Breast epithelium (tissue), 4 donors: ENCODE data around the gene MICAL2. TPM values are rescaled to one million over a fixed set of nuclear protein-coding genes. Genes with fewer than 3 reads are reported as not detected.

Source experiments
- DNase-seq, 2 donors: peaks; one replicate each; pipeline ENCODE4 v3.0.0-alpha.2; 2019; ENCODE audit warnings: low spot score in 2 of 2
- H3K27ac ChIP-seq, 2 donors: fragments of 200-600 bp; sonication (generic) in 1 of 2; one replicate each; pipeline ENCODE4 v1.5.1; 2016 to 2019; ENCODE audit warnings: mild to moderate bottlenecking in 1 of 2
- H3K27me3 ChIP-seq, 2 donors: fragments of 200-600 bp; sonication (generic) in 1 of 2; one replicate each; pipeline versions ENCODE4 v1.5.1 to v1.6.0; 2017 to 2019; ENCODE audit warnings: control low read depth in 1 of 2, mild to moderate bottlenecking in 1 of 2
- H3K36me3 ChIP-seq: fragments of 200-600 bp; one replicate; pipeline ENCODE4 v1.5.1; 2019
- H3K4me1 ChIP-seq, 2 donors: fragments of 200-600 bp; sonication (generic); one replicate each; pipeline ENCODE4 v1.5.1; 2016 to 2019; ENCODE audit warnings: control low read depth in 1 of 2
- H3K4me3 ChIP-seq, 3 donors: fragments of 200-600 bp; sonication (generic); 1 replicate in 2 of 3; 2 replicates in 1 of 3; pipeline ENCODE4 v1.5.1; 2016 to 2019; ENCODE audit warnings: mild to moderate bottlenecking in 3 of 3, moderate library complexity in 2 of 3
- H3K9me3 ChIP-seq, 2 donors: fragments of 200-600 bp; sonication (generic) in 1 of 2; one replicate each; pipeline ENCODE4 v1.5.1; 2016 to 2019; ENCODE audit warnings: control low read depth in 1 of 2
- CTCF ChIP-seq, 3 donors: fragments of 450-650 bp; IDR thresholded peaks; one replicate each; pipeline ENCODE4 v1.5.1; 2016 to 2017; ENCODE audit warnings: antibody characterized with exemption in 3 of 3, mild to moderate bottlenecking in 3 of 3, moderate library complexity in 3 of 3
- POLR2A ChIP-seq: fragments of 450-650 bp; IDR thresholded peaks from one replicate; pipeline ENCODE4 v1.6.1; 2016; ENCODE audit warnings: antibody characterized with exemption, mild to moderate bottlenecking, moderate library complexity
- POLR2AphosphoS5 ChIP-seq, 3 donors: sonication (generic); formaldehyde crosslinking; IDR thresholded peaks; one replicate each; pipeline ENCODE4 v1.6.1; 2017; ENCODE audit warnings: antibody characterized with exemption in 3 of 3
- intact Hi-C: fragments of 100-400 bp; cut with DNase I; formaldehyde crosslinking; loops from one replicate; pipeline ENCODE4 v1.15.1; 2023; ENCODE audit warnings: low total_unique reads
- total RNA-seq, 3 donors: library from RNA; depleted of rRNA; stranded (reverse); fragments of >200 nt; gene quantifications; one replicate each; pipeline ENCODE4 v1.1.0, GENCODE V29; 2016

Gene MICAL2
- total RNA-seq, 3 donors from 2014 or later: 30.9 to 52.4 (median 38.6) TPM

- Histone ChIP-seq H3K4me1 (peaks cover 0 to 4% of the 10 kb centered on the region in 2 donors), H3K27ac (no peak overlapping the region), H3K36me3 (no peaks in the 10 kb centered on the region), H3K9me3 (no peaks in the 10 kb centered on the region), H3K4me3 (no peak overlapping the region), H3K27me3 (no peaks in the 10 kb centered on the region)
- intact Hi-C loops: loop anchor here (10.0 kb wide), 1 partner anchor 199 kb away; no protein-coding TSS in a partner anchor
- TF ChIP-seq POLR2AphosphoS5 (IDR thresholded peaks at IDR 0.05): no peak
- no peak for TF ChIP-seq CTCF (IDR thresholded peaks at IDR 0.05)
- TF ChIP-seq POLR2A: no peak
- DNase-seq: no peak
Measured at GRCh38 chr11:12243486-12243885, 133.1 kb downstream of the MICAL2 start.

- DNase-seq: no peak
- no peaks in the 10 kb centered on the region for H3K27me3 ChIP-seq
- H3K9me3 ChIP-seq: no peaks in the 10 kb centered on the region
- peaks cover 0 to 9% of the 10 kb centered on the region in 2 donors for H3K4me1 ChIP-seq
- no peak overlapping the region for H3K4me3 ChIP-seq
- no peaks in the 10 kb centered on the region for H3K36me3 ChIP-seq
- TF ChIP-seq POLR2AphosphoS5 (IDR thresholded peaks at IDR 0.05) (no peak), CTCF (IDR thresholded peaks at IDR 0.05) (no peak), POLR2A (no peak)
- intact Hi-C loops: loop anchor here (10.0 kb wide), 1 partner anchor 199 kb away; no protein-coding TSS in a partner anchor
- no peak overlapping the region for H3K27ac ChIP-seq
Measured at GRCh38 chr11:12243911-12244550, 133.6 kb downstream of the MICAL2 start.

- TF ChIP-seq POLR2AphosphoS5 (IDR thresholded peaks at IDR 0.05): no peak
- no peak for TF ChIP-seq POLR2A
- TF ChIP-seq CTCF (IDR thresholded peaks at IDR 0.05): no peak
- Histone ChIP-seq H3K4me1 (peaks cover 0 to 9% of the 10 kb centered on the region in 2 donors), H3K9me3 (no peaks in the 10 kb centered on the region), H3K27ac (no peak overlapping the region), H3K36me3 (no peaks in the 10 kb centered on the region), H3K4me3 (no peak overlapping the region), H3K27me3 (no peaks in the 10 kb centered on the region)
- no peak for DNase-seq
- intact Hi-C loops: loop anchor here (10.0 kb wide), 1 partner anchor 200 kb away; no protein-coding TSS in a partner anchor
Measured at GRCh38 chr11:12245091-12245490, 134.7 kb downstream of the MICAL2 start.

GRCh38 chr11:12245549-12246016 is 135.2 kb downstream of the MICAL2 start:
- Histone ChIP-seq H3K27me3 (no peaks in the 10 kb centered on the region), H3K27ac (peak overlapping the region in 1 of 2 donors; percentile 59), H3K9me3 (no peaks in the 10 kb centered on the region), H3K4me3 (no peak overlapping the region), H3K36me3 (no peaks in the 10 kb centered on the region), H3K4me1 (peaks cover 0 to 9% of the 10 kb centered on the region in 2 donors)
- DNase-seq: no peak
- intact Hi-C loops: loop anchor here (10.0 kb wide), 1 partner anchor 201 kb away; no protein-coding TSS in a partner anchor
- TF ChIP-seq POLR2A (no peak), POLR2AphosphoS5 (IDR thresholded peaks at IDR 0.05) (no peak), CTCF (IDR thresholded peaks at IDR 0.05) (no peak)

- H3K27me3 ChIP-seq: no peaks in the 10 kb centered on the region
- H3K9me3 ChIP-seq: no peaks in the 10 kb centered on the region
- peaks cover 0 to 9% of the 10 kb centered on the region in 2 donors for H3K4me1 ChIP-seq
- no peaks in the 10 kb centered on the region for H3K36me3 ChIP-seq
- no peak for DNase-seq
- TF ChIP-seq CTCF (IDR thresholded peaks at IDR 0.05): no peak
- no peak for TF ChIP-seq POLR2AphosphoS5 (IDR thresholded peaks at IDR 0.05)
- TF ChIP-seq POLR2A: no peak
- peak overlapping the region in 1 of 2 donors; percentile 59 for H3K27ac ChIP-seq
- no peak overlapping the region for H3K4me3 ChIP-seq
- intact Hi-C loops: loop anchor here (10.0 kb wide), 1 partner anchor 201 kb away; no protein-coding TSS in a partner anchor
Measured at GRCh38 chr11:12246147-12246546, 135.8 kb downstream of the MICAL2 start.
